ENCODE measurements around the gene FAM98A. TPM values are rescaled to one million over a fixed set of nuclear protein-coding genes. Genes with fewer than 3 reads are reported as not detected.

Gene FAM98A
- total RNA-seq, 2 experiments from 2014 or later = 20.1 to 21.6 TPM

DNA sequence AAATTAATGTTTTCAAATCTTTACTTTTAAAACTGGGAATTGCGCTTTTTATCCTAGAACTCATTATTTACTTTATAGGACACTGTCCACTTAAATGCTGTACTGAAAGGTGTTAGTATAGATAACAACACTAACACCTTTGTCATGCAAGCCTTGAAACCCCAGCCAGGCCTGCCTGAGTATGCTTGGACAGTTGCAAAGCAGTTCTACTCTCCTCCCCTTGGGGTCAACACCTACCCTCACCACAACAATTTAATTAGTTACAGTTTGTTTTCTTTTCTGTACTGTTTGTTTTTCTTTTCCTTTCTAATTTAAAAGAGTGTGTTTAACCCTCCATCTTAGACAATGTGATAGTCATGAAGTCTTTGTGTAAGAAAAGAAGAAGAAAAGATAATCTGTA is 18.9 kb upstream of the FAM98A start:
- TF ChIP-seq, protein P1, sequence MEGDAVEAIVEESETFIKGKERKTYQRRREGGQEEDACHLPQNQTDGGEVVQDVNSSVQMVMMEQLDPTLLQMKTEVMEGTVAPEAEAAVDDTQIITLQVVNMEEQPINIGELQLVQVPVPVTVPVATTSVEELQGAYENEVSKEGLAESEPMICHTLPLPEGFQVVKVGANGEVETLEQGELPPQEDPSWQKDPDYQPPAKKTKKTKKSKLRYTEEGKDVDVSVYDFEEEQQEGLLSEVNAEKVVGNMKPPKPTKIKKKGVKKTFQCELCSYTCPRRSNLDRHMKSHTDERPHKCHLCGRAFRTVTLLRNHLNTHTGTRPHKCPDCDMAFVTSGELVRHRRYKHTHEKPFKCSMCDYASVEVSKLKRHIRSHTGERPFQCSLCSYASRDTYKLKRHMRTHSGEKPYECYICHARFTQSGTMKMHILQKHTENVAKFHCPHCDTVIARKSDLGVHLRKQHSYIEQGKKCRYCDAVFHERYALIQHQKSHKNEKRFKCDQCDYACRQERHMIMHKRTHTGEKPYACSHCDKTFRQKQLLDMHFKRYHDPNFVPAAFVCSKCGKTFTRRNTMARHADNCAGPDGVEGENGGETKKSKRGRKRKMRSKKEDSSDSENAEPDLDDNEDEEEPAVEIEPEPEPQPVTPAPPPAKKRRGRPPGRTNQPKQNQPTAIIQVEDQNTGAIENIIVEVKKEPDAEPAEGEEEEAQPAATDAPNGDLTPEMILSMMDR (IDR thresholded peaks at IDR 0.05) = no peak
- intact Hi-C loops (cut with DNase I, micrococcal nuclease) = no loop called here
- H3K4me1 Mint-ChIP-seq (ENCODE audit: low read depth) = no peaks in the 10 kb centered on the region
- Histone ChIP-seq H3K4me3 (ENCODE audit: low read length) (no peak overlapping the region), H3K4me1 (ENCODE audit: insufficient read depth, low read length) (no peaks in the 10 kb centered on the region), H3K9me3 (ENCODE audit: control insufficient read depth in 1 of 2, insufficient read depth in 1 of 2, low read length in 2 of 2) (peaks cover 10 to 12% of the 10 kb centered on the region in 2 experiments), H3K27ac (ENCODE audit: low read depth in 1 of 2, low read length in 2 of 2) (no peak overlapping the region), H3K27me3 (ENCODE audit: control insufficient read depth in 1 of 2, insufficient read depth in 2 of 2, low read length in 2 of 2) (no peaks in the 10 kb centered on the region), H3K36me3 (ENCODE audit: insufficient read depth, low read length) (no peaks in the 10 kb centered on the region)
- H3K36me3 Mint-ChIP-seq (ENCODE audit: low read depth) = peaks cover 32% of the 10 kb centered on the region
- H3K4me3 Mint-ChIP-seq = no peak overlapping the region
- ChIA-PET CTCF (no interaction called here), POLR2A (no interaction called here)
- H3K27me3 Mint-ChIP-seq = no peaks in the 10 kb centered on the region
- peaks cover 19% of the 10 kb centered on the region for H3K9me3 Mint-ChIP-seq
- ATAC-seq (ENCODE audit: poor library complexity) (no peak), DNase-seq (no peak)
- H3K27ac Mint-ChIP-seq = no peak overlapping the region

DNA sequence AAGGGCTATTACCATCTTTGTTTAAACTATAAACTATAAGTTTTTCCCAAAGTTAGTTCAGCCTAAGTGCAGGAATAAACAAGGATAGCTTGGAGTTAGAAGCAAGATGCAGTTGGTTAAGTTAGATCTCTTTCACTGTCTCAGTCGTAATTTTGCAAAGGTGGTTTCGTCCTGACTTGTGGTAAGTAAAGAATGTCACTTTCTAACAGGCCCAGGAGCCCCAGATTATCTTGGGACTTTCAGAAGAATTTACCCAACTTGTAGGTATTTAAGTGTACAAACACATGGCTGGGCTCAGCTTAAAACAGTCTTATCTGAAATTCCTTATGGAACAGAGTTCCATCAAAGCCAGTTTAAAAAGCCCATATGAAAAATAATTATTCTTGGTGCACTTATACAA is 18.3 kb upstream of the FAM98A start:
- H3K27ac Mint-ChIP-seq = no peak overlapping the region
- Histone ChIP-seq H3K9me3 (ENCODE audit: control insufficient read depth in 1 of 2, insufficient read depth in 1 of 2, low read length in 2 of 2) (peaks cover 10 to 12% of the 10 kb centered on the region in 2 experiments), H3K36me3 (ENCODE audit: insufficient read depth, low read length) (no peaks in the 10 kb centered on the region), H3K4me1 (ENCODE audit: insufficient read depth, low read length) (no peaks in the 10 kb centered on the region), H3K4me3 (ENCODE audit: low read length) (no peak overlapping the region), H3K27me3 (ENCODE audit: control insufficient read depth in 1 of 2, insufficient read depth in 2 of 2, low read length in 2 of 2) (no peaks in the 10 kb centered on the region), H3K27ac (ENCODE audit: low read depth in 1 of 2, low read length in 2 of 2) (no peak overlapping the region)
- DNase-seq = no peak
- ChIA-PET POLR2A (no interaction called here), CTCF (no interaction called here)
- no peaks in the 10 kb centered on the region for H3K4me1 Mint-ChIP-seq (ENCODE audit: low read depth)
- no peak for ATAC-seq (ENCODE audit: poor library complexity)
- H3K27me3 Mint-ChIP-seq = no peaks in the 10 kb centered on the region
- H3K9me3 Mint-ChIP-seq = peaks cover 16% of the 10 kb centered on the region
- intact Hi-C loops (cut with DNase I, micrococcal nuclease) = no loop called here
- TF ChIP-seq, protein P1 (IDR thresholded peaks at IDR 0.05) = no peak
- H3K36me3 Mint-ChIP-seq (ENCODE audit: low read depth) = peaks cover 32% of the 10 kb centered on the region
- no peak overlapping the region for H3K4me3 Mint-ChIP-seq

DNA sequence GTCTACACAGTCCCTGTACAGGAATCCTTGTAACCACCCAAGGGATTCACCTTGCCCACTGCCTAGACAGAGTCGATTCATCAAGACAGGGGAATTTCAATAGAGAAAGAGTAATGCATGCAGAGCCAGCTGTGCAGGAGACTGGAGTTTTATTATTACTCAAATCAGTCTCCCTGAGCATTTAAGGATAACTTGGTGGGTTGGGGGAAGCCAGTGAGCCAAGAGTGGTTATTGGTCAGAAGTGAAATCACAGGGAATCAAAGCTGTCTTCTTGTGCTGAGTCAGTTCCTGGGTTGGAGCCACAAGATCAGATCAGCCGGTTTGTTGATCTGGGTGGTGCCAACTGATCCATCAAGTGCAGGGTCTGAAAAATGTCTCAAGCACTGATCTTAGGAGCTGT is 17.8 kb upstream of the FAM98A start:
- Mint-ChIP-seq H3K4me3 (no peak overlapping the region), H3K9me3 (peaks cover 16% of the 10 kb centered on the region), H3K36me3 (ENCODE audit: low read depth) (peaks cover 32% of the 10 kb centered on the region), H3K4me1 (ENCODE audit: low read depth) (no peaks in the 10 kb centered on the region), H3K27me3 (no peaks in the 10 kb centered on the region), H3K27ac (no peak overlapping the region)
- no peak for ATAC-seq (ENCODE audit: poor library complexity)
- ChIA-PET CTCF (no interaction called here), POLR2A (no interaction called here)
- TF ChIP-seq, protein P1 (IDR thresholded peaks at IDR 0.05) = no peak
- H3K27ac ChIP-seq (ENCODE audit: low read depth in 1 of 2, low read length in 2 of 2) = no peak overlapping the region
- no peak for DNase-seq
- intact Hi-C loops (cut with DNase I, micrococcal nuclease) = no loop called here
- no peaks in the 10 kb centered on the region for H3K4me1 ChIP-seq (ENCODE audit: insufficient read depth, low read length)
- no peaks in the 10 kb centered on the region for H3K36me3 ChIP-seq (ENCODE audit: insufficient read depth, low read length)
- no peak overlapping the region for H3K4me3 ChIP-seq (ENCODE audit: low read length)
- H3K27me3 ChIP-seq (ENCODE audit: control insufficient read depth in 1 of 2, insufficient read depth in 2 of 2, low read length in 2 of 2) = no peaks in the 10 kb centered on the region
- H3K9me3 ChIP-seq (ENCODE audit: control insufficient read depth in 1 of 2, insufficient read depth in 1 of 2, low read length in 2 of 2) = peaks cover 10 to 12% of the 10 kb centered on the region in 2 experiments
